ENCODE data around the gene SQSTM1.
"Not testable (repeated sequence)": the region's sequence is repeated elsewhere in the genome, so short reads cannot be mapped to it uniquely, and the experiment has no call there.

The SQSTM1 gene

DNA sequence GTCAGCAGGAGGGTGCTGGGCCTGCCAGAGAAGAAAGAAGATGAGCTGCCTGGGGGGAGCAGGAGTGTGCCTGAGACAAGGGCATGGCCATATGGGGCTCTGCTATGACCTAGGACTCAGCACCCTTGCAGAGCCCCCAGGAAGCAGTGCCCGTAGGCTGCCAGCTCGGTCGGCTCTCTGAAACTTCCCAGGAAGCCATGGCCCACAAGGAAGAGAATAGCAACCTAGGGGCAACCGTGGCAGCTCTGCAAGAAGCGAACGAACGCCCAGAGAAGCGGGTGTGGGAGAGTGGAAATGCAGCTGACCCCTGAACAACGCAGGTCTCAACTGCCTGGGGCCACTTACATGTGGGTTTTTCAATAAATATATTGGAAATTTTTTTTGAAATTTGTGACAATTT, 37.6 kb upstream of the SQSTM1 start:
- ChIA-PET CTCF (interaction anchor here (0.9 to 4.1 kb wide), 5 partner anchors 9 to 20 kb away, joined by 3 to 30 read pairs (median 5); no protein-coding TSS in a partner anchor), POLR2A (no interaction called here)
- no peak overlapping the region for H3K4me3 ChIP-seq (ENCODE audit: low read depth, low read length)
- DNase-seq (ENCODE audit: low read depth, low spot score): no peak
- TF ChIP-seq, protein P1, sequence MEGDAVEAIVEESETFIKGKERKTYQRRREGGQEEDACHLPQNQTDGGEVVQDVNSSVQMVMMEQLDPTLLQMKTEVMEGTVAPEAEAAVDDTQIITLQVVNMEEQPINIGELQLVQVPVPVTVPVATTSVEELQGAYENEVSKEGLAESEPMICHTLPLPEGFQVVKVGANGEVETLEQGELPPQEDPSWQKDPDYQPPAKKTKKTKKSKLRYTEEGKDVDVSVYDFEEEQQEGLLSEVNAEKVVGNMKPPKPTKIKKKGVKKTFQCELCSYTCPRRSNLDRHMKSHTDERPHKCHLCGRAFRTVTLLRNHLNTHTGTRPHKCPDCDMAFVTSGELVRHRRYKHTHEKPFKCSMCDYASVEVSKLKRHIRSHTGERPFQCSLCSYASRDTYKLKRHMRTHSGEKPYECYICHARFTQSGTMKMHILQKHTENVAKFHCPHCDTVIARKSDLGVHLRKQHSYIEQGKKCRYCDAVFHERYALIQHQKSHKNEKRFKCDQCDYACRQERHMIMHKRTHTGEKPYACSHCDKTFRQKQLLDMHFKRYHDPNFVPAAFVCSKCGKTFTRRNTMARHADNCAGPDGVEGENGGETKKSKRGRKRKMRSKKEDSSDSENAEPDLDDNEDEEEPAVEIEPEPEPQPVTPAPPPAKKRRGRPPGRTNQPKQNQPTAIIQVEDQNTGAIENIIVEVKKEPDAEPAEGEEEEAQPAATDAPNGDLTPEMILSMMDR (IDR thresholded peaks at IDR 0.05; ENCODE audit: insufficient read depth, low read length, missing control alignments): no peak

DNA sequence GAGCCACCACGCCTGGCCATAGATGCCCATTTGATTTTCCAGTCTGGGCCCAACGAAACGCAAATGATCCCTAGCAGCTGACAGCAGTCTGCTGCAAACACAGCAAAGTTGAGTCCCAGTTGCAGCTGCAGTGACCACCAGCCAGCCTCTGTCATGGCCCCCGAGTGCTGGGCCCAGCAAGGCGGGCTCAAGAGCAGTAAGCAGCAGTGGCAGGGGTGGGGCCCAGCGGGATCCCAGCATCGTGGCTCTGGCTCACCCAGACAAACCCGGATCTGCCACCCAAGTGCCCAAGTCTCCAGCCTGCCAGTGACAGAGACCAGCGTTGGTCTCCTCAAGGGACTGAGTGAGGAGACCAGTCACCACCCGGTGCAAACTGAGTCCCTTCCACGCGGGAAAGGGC, 33.8 kb upstream of the SQSTM1 start:
- no peak overlapping the region for H3K4me3 ChIP-seq (ENCODE audit: low read depth, low read length)
- TF ChIP-seq, protein P1 (IDR thresholded peaks at IDR 0.05; ENCODE audit: insufficient read depth, low read length, missing control alignments): no peak
- POLR2A ChIA-PET: no interaction called here
- CTCF ChIA-PET: interaction anchor here (1.4 to 2.0 kb wide), 3 partner anchors 10 to 24 kb away, joined by 3 to 7 read pairs (median 3); no protein-coding TSS in a partner anchor
- DNase-seq (ENCODE audit: low read depth, low spot score): no peak

DNA sequence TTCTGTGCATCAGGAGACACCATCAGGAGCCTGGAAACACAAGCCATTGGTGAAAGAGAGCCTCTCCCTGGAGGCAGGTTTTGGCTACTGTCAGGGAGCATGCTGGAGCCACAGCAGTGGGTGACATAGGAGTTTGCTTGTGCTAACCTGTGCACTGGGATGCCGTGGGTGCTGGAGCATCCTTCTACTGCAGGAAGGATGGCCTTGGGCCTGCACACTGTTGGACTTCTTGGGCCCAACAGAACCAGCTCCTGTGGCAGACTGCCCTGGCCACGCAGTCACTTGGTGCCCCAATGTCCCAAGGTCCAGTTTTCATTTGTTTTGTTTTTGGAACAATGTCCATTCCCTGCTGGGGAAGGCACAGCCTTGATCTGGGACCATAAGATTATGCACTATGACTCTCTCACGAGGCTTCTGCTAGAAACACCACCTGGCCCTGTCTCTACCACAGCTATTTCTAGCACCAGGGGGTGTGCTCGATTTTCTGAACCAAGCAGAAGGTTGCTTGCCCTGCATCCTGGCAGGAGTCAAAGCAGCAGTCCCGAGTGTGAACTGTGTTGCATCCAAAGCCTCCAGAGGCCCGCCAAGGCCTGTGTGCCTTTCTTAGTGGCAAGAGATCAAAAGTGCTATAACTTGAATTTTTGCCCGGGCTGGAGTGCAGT, 32.4 kb upstream of the SQSTM1 start:
- H3K4me3 ChIP-seq (ENCODE audit: low read depth, low read length): no peak overlapping the region
- no peak for DNase-seq (ENCODE audit: low read depth, low spot score)
- POLR2A ChIA-PET: no interaction called here
- CTCF ChIA-PET: interaction anchor here (0.6 to 2.0 kb wide), 6 partner anchors 8 to 25 kb away, joined by 3 to 7 read pairs (median 4); no protein-coding TSS in a partner anchor
- TF ChIP-seq, protein P1 (IDR thresholded peaks at IDR 0.05; ENCODE audit: insufficient read depth, low read length, missing control alignments): no peak

DNA sequence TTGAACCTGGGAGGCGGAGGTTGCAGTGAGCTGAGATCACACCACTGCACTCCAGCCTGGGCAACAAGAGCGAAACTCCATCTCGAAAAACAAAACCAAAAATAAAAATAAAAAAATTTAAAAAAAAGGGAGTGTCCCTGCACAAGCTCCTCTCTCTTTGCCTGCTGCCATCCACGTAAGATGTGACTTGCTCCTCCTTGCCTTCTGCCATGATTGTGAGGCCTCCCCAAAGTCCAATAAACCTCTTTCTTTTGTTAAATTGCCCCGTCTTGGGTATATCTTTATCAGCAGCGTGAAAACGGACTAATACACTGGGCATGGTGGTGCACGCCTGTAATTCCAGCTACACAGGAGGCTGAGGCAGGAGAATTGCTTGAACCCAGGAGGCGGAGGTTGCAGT, 31.4 kb upstream of the SQSTM1 start:
- CTCF ChIA-PET: interaction anchor here (1.0 to 1.8 kb wide), 5 partner anchors 13 to 26 kb away, joined by 3 to 4 read pairs (median 3); no protein-coding TSS in a partner anchor
- POLR2A ChIA-PET; H3K4me3 ChIP-seq (ENCODE audit: low read depth, low read length); DNase-seq (ENCODE audit: low read depth, low spot score): not testable (repeated sequence)

GRCh38 chr5:179791881-179792611, 28.7 kb upstream of the SQSTM1 start:
- POLR2A ChIA-PET: interaction anchor here (0.6 to 1.5 kb wide), 3 partner anchors 15 to 168 kb away, joined by 3 to 5 read pairs (median 3); partner anchors contain the start of gene HNRNPH1
- DNase-seq (ENCODE audit: low read depth, low spot score): no peak
- no peak overlapping the region for H3K4me3 ChIP-seq (ENCODE audit: low read depth, low read length)
- CTCF ChIA-PET: interaction anchor here (0.9 to 2.9 kb wide), 4 partner anchors 9 to 173 kb away, joined by 3 to 12 read pairs (median 8); no protein-coding TSS in a partner anchor
- TF ChIP-seq, protein P1 (IDR thresholded peaks at IDR 0.05; ENCODE audit: insufficient read depth, low read length, missing control alignments): no peak

DNA sequence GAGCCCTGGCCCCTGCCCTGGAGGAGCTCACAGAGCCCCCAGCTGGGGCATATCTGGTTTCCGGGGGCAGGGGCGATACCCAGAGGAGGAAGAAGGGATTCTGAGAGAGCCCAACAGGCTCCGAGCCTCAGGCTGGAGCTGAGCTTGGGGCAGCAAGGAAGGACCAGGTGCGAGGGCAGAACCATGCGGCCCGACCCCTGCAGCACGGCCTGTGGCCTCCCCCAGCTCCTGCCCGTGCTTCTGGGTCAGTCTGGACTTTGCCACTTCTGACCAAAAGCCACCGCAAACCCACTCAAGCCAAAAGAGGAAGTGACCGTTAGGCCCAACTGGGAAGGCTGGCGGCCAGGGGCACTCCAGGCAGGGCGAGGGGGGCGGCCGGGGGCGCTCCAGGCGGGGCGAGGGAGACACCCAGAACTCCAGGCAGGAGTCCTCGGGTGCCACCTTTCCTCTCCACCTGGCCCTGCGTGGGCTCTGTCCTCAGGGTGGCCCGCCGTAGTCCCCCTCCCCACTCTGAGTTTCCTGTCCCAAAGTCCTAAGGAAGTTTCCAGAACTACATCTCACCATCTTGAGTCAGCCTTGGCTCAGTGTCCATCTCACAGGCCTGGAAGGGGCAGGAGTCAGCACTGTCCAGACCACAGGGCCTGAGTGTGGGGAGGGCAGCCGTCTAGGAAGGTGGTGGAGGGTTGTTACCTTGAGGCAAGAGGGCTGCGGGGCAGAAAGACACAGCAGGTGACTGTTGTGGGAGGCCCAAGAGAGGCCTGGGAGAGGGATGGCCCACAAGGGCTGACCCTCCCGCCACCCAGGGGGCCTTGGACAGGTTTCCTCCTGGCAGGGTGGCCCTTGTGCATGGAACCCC, 27.9 kb upstream of the SQSTM1 start:
- TF ChIP-seq, protein P1 (IDR thresholded peaks at IDR 0.05; ENCODE audit: insufficient read depth, low read length, missing control alignments): no peak
- H3K4me3 ChIP-seq (ENCODE audit: low read depth, low read length): no peak overlapping the region
- no peak for DNase-seq (ENCODE audit: low read depth, low spot score)
- ChIA-PET CTCF (interaction anchor here (0.9 to 4.8 kb wide), 8 partner anchors 9 to 174 kb away, joined by 3 to 29 read pairs (median 8); partner anchors contain the start of gene MGAT4B), POLR2A (interaction anchor here (0.6 to 1.5 kb wide), 3 partner anchors 16 to 169 kb away, joined by 3 to 5 read pairs (median 3); partner anchors contain the start of gene HNRNPH1)

Data from AG04449 (cell line).